Right ventricle myocardium superior (tissue), 1 donor: Measurements from ENCODE around the gene ERLIN1. TPM values are rescaled to one million over a fixed set of nuclear protein-coding genes. Genes with fewer than 3 reads are reported as not detected.
"Not testable (repeated sequence)": the region's sequence is repeated elsewhere in the genome, so short reads cannot be mapped to it uniquely, and the experiment has no call there.

Experiments used
- ATAC-seq: fragments of 200-7000 bp; cut with Tn5 transposase; one replicate; pipeline ENCODE4 v1.9.1; 2020; ENCODE audit warnings: mild to moderate bottlenecking; ENCODE audit not compliant: poor library complexity
- DNase-seq: peaks from one replicate; pipeline ENCODE4 v3.0.0-alpha.2; 2020
- intact Hi-C: fragments of 100-400 bp; cut with DNase I; formaldehyde crosslinking; loops from one replicate; pipeline ENCODE4 v1.11.2; 2022
- total RNA-seq: library from RNA; stranded (reverse); fragmentation: NEBNext Ultra II Directional; extraction: Animal tissue kit (Norgen Biotek cat#: 25700); gene quantifications from one replicate; pipeline ENCODE4 v1.2.1, GENCODE V29; 2021
- donor health status: DM: no; HTN: yes; CAD: no; lungs with severe emphysema.

The ERLIN1 gene
- total RNA-seq, 1 donor from 2014 or later: 6.9 TPM

GRCh38 chr10:100143756-100144155 is 42.1 kb downstream of the ERLIN1 start:
- intact Hi-C loops: no loop called here
- ATAC-seq (no peak), DNase-seq (no peak)

GRCh38 chr10:100141446-100142087 is 44.3 kb downstream of the ERLIN1 start:
- no peak for DNase-seq
- ATAC-seq: no peak
- intact Hi-C loops: no loop called here

DNA sequence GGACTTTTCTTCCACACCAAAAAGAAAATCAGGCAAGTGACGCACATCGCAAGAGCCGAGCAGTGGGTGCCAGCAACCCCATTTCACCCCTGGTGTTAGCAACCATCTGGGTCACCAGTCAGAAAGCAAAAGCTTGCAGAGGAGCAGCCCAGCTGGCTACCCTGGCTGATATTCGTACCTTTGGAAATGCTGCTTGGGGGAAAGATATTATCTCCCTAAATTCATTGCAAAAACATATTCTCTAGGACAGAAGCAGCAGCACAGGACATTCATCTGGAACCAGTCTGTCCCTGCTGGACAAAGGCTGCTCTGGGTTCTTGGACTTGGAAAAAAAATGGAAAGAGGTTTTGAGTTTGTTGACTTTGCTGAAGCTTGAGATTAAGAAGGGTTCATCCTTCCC is 45.8 kb downstream of the ERLIN1 start:
- DNase-seq: no peak
- no peak for ATAC-seq
- intact Hi-C loops: no loop called here

GRCh38 chr10:100138921-100139496 is 46.8 kb downstream of the ERLIN1 start:
- intact Hi-C loops: no loop called here
- ATAC-seq (no peak), DNase-seq (no peak)

DNA sequence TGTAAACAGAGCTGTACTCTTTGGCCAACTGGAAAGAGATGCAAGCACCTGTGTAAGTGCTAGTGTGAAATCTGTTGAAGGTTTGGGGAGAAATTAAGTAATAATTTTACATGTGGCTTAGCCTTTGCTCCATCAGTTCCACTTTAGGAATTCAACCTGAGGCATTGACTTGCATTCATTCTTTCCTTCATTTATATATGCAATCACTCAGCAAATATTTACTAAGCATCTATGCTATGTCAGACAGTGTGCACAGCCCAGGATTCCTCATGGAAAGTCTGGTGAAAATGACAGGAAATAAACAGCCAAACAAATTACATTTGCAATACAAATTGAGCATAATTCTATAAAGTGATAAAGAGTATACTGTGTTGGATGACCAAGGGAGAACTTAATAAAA is 50.3 kb downstream of the ERLIN1 start:
- ATAC-seq (no peak), DNase-seq (no peak)
- intact Hi-C loops: no loop called here

DNA sequence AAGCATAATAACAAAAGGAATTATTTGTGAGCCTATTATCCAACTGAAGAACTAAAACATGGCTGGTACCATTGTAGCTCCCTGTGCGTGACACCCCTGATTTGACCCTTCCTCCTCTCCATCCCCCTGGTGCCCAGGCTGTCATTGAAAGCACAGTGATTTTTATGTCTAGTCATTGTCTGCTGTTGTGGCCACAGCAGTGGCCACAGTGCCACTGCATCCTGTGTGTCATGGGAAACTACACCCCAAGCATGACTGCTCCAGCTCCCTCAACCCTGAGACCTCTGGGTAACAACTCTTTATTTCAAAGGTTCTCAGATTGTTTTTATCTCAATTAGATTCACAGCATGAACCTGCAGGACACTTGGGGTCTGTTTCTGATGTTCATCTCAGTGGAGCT is 52.0 kb downstream of the ERLIN1 start:
- no peak for ATAC-seq
- no peak for DNase-seq
- intact Hi-C loops: no loop called here

- intact Hi-C loops: no loop called here
- DNase-seq (no peak), ATAC-seq (no peak)
These were observed 53.4 kb downstream of the ERLIN1 start for GRCh38 chr10:100132427-100132826.

DNA sequence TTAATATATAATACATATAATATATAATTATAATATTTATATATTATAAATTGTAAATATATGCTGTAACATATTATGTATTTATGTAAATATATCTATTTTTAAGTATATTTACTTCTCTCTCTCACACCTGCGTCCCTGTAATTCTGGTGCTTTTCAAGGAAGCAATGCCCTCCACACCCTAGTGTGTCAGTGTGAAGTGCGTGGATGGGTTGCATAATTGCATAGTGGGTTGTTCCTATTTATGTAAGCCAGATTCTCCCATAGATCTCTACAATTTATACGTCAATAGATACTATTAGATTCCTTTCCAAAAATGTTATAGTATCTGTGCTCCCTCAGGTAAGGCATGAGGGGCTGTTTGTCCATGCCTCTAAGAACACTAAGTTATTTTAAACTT is 54.3 kb downstream of the ERLIN1 start:
- intact Hi-C loops: no loop called here
- no peak for ATAC-seq
- no peak for DNase-seq

DNA sequence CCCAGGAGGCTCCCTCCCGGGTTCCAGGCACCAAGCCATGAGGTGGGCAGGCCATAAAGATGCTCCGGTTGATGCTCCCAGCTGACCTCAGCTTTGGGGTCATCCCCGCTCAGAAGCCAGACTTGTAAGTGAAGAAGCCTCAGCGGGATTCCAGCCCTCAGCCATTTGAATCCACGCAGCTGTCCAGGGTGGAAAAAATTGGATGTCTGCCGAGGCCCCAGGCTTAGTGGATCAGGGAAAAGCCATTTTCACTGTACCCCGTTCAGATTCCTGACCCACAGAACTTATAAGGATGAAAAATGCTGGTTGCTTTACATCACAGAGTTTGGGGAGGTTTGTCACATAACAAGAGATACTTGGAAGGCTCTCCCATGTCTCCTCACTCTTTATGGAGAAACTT is 55.0 kb downstream of the ERLIN1 start:
- intact Hi-C loops: no loop called here
- DNase-seq (no peak), ATAC-seq (no peak)

GRCh38 chr10:100129424-100129823 is 56.4 kb downstream of the ERLIN1 start:
- ATAC-seq (peak; percentile 38), DNase-seq (peak; percentile 40)
- intact Hi-C loops: no loop called here

GRCh38 chr10:100128951-100129350 is 56.9 kb downstream of the ERLIN1 start:
- intact Hi-C loops: no loop called here
- DNase-seq: no peak
- no peak for ATAC-seq

- ATAC-seq, DNase-seq, intact Hi-C loops: not testable (repeated sequence)
These were observed 60.5 kb downstream of the ERLIN1 start for GRCh38 chr10:100125335-100125734.

DNA sequence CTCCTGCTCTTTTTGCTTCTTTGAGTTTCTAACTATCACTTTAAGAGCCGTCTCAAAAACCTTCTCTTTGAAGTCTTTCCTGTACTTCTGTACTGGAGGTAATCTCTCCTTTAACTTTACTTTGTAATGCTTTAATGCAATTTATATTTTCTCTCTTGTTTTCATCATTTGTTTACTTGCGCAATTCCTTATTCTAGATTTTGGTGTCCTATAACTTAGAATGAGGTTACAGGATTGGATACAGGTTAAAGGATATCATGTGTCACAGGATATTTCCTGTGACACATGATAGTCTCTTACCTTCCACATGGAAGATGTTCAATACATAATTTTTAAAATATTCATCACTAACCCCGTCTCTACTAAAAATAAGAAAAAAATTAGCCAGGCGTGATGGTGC is 61.7 kb downstream of the ERLIN1 start:
- DNase-seq (no peak), ATAC-seq (no peak)
- intact Hi-C loops: no loop called here

GRCh38 chr10:100122780-100123179 is 63.0 kb downstream of the ERLIN1 start:
- ATAC-seq (no peak), DNase-seq (no peak)
- intact Hi-C loops: no loop called here

- ATAC-seq (no peak), DNase-seq (no peak)
- intact Hi-C loops: no loop called here
These were observed 65.3 kb downstream of the ERLIN1 start for GRCh38 chr10:100120550-100120949.

GRCh38 chr10:100119726-100120125 is 66.1 kb downstream of the ERLIN1 start:
- intact Hi-C loops: no loop called here
- no peak for ATAC-seq

DNA sequence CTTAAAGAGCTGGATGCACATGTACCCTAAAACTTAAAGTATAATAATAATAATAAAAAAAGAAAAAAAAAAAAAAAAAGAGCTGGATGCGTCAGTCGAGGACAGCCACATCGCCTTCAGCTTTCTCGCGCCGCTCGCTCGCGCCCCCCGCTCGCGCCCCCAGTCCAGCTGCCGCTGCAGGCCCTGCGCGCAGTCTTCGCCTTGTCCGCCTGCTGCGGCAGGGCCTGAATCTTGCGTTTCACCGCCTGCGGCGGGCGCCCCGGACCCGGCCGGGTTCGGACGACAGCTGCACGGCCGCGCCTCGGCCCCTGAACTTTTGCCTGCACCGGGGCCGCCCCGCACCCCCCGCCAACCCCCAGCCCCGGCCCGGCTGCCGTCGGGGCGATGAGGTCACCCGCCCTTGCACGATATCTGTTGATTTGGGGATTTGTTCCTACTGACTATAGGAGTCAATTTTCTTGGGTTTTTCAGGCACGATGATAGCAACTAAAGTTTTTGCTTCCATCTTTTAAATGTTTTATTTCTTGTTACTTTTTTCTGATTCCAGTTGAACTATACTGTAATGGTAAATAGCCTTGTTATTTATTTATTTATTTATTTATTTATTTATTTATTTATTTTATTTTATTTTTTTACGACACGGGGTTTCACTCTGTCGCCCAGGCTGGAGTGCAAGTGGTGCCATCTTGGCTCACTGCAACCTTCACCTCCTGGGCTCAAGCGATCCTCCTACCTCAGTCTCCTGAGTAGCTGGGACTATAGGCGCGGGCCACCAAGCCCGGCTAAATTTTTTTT is 70.7 kb downstream of the ERLIN1 start:
- DNase-seq (no peak), ATAC-seq (no peak)
- intact Hi-C loops: no loop called here

More at GRCh38 chr10:100119726-100120125, 66.1 kb downstream of the ERLIN1 start:
- no peak for DNase-seq

DNA sequence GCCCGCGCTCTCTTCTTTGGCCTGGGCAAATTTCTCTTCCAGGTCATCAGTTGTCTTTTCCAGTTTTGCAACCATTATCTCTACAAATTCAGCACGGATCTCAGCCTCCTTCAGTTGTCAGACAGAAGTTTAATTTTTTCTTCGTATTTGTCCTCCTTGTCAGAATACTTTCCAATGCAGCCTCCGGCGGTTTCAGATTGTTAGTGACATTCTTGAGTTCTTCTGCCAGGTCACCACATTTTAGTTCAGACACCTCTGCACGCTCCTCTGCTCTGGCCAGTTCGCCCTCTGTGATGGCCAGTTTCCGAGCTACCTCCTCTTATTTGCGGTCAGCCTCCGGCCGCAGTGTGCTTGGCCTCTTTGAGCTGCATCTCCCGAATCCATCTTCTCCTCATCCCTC is 71.4 kb downstream of the ERLIN1 start:
- intact Hi-C loops: no loop called here
- ATAC-seq (no peak), DNase-seq (no peak)

DNA sequence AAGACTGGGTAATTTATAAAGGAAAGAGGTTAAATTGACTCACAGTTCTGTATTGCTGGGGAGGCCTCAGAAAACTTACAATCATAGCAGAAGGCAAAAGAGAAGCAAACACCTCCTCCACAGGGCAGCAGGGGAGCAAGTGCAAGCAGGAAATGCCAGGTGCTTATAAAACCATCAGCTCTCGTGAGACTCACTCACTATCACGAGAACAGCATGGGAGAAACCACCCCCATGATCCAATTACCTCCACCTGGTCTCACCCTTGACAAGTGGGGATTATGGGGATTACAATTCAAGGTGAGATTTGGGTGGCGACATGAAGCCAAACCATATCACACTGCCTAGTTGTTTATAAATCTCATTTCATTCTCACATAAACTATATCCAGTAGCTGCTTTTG is 76.2 kb downstream of the ERLIN1 start:
- DNase-seq: no peak
- intact Hi-C loops: no loop called here
- no peak for ATAC-seq

- DNase-seq (no peak), ATAC-seq (no peak)
- intact Hi-C loops: no loop called here
These were observed 79.0 kb downstream of the ERLIN1 start for GRCh38 chr10:100106865-100107264.
